Bronchial epithelial cell (primary cell): ENCODE results near the gene KDM6A. TPM values are rescaled to one million over a fixed set of nuclear protein-coding genes. Genes with fewer than 3 reads are reported as not detected.
"Not testable (repeated sequence)": the region's sequence is repeated elsewhere in the genome, so short reads cannot be mapped to it uniquely, and the experiment has no call there.

Experiments
- DNase-seq: peaks from one replicate; pipeline ENCODE4 v3.0.0-alpha.2; 2010; ENCODE audit warnings: low read depth
- FAIRE-seq: peaks from 2 replicates; lab custom pipeline; 2011; peaks lifted over from hg19 to GRCh38; lab: Jason Lieb, UNC
- H3K27me3 ChIP-seq: 2 replicates; pipeline ENCODE4 v1.5.1; 2011; ENCODE audit warnings: low read length; ENCODE audit not compliant: control insufficient read depth, insufficient read depth
- H3K36me3 ChIP-seq: 2 replicates; pipeline ENCODE4 v1.5.1; 2011; ENCODE audit warnings: low read length; ENCODE audit not compliant: control insufficient read depth, insufficient read depth
- H3K4me3 ChIP-seq: 2 replicates; pipeline ENCODE4 v1.5.1; 2011; ENCODE audit warnings: mild to moderate bottlenecking, low read depth, low read length, control low read depth
- CTCF ChIP-seq: IDR thresholded peaks from 2 replicates; pipeline ENCODE4 v1.5.1; 2011; ENCODE audit warnings: mild to moderate bottlenecking, moderate library complexity, low read length, control low read depth, inconsistent platforms; ENCODE audit not compliant: insufficient read depth, severe bottlenecking
- total RNA-seq: library from RNA; depleted of rRNA; stranded (reverse); fragments of >200 nt; gene quantifications from 2 replicates; pipeline ENCODE4 v1.2.1, GENCODE V29; 2014

Gene KDM6A
- total RNA-seq, 1 donor from 2014 or later, result 11.1 TPM

GRCh38 chrX:44948406-44948805, 75.4 kb downstream of the KDM6A start:
- no peak overlapping the region for H3K4me3 ChIP-seq
- DNase-seq (no peak), FAIRE-seq (no peak)
- H3K36me3 ChIP-seq, result no peaks in the 10 kb centered on the region
- TF ChIP-seq CTCF, result no peak
- no peaks in the 10 kb centered on the region for H3K27me3 ChIP-seq

GRCh38 chrX:44949125-44949524, 76.1 kb downstream of the KDM6A start:
- FAIRE-seq (no peak), DNase-seq (no peak)
- no peak for TF ChIP-seq CTCF
- no peak overlapping the region for H3K4me3 ChIP-seq
- H3K36me3 ChIP-seq, result no peaks in the 10 kb centered on the region
- H3K27me3 ChIP-seq, result no peaks in the 10 kb centered on the region

GRCh38 chrX:44950471-44951366, 77.7 kb downstream of the KDM6A start:
- not testable (repeated sequence) for H3K4me3 ChIP-seq, H3K36me3 ChIP-seq, H3K27me3 ChIP-seq, FAIRE-seq
- DNase-seq, result peak; percentile 60

GRCh38 chrX:44951572-44952067, 78.6 kb downstream of the KDM6A start:
- H3K4me3 ChIP-seq, result no peak overlapping the region
- no peak for TF ChIP-seq CTCF
- DNase-seq, result no peak

GRCh38 chrX:44952329-44953027, 79.5 kb downstream of the KDM6A start:
- Histone ChIP-seq H3K27me3 (no peaks in the 10 kb centered on the region), H3K4me3 (no peak overlapping the region), H3K36me3 (no peaks in the 10 kb centered on the region)
- no peak for TF ChIP-seq CTCF
- no peak for DNase-seq
- no peak for FAIRE-seq

More at GRCh38 chrX:44951572-44952067, 78.6 kb downstream of the KDM6A start:
- Histone ChIP-seq H3K36me3 (no peaks in the 10 kb centered on the region), H3K27me3 (no peaks in the 10 kb centered on the region)
- no peak for FAIRE-seq

- H3K27me3 ChIP-seq, result no peaks in the 10 kb centered on the region
- no peak overlapping the region for H3K4me3 ChIP-seq
- TF ChIP-seq CTCF, result no peak
- FAIRE-seq (no peak), DNase-seq (no peak)
- no peaks in the 10 kb centered on the region for H3K36me3 ChIP-seq
These were observed 80.9 kb downstream of the KDM6A start for GRCh38 chrX:44953734-44954502.
